ENCODE data around the gene ACSF2. TPM values are rescaled to one million over a fixed set of nuclear protein-coding genes. Genes with fewer than 3 reads are reported as not detected.

Gene ACSF2
- total RNA-seq, 6 donors from 2014 or later, result 52.3 to 239 (median 120) TPM

DNA sequence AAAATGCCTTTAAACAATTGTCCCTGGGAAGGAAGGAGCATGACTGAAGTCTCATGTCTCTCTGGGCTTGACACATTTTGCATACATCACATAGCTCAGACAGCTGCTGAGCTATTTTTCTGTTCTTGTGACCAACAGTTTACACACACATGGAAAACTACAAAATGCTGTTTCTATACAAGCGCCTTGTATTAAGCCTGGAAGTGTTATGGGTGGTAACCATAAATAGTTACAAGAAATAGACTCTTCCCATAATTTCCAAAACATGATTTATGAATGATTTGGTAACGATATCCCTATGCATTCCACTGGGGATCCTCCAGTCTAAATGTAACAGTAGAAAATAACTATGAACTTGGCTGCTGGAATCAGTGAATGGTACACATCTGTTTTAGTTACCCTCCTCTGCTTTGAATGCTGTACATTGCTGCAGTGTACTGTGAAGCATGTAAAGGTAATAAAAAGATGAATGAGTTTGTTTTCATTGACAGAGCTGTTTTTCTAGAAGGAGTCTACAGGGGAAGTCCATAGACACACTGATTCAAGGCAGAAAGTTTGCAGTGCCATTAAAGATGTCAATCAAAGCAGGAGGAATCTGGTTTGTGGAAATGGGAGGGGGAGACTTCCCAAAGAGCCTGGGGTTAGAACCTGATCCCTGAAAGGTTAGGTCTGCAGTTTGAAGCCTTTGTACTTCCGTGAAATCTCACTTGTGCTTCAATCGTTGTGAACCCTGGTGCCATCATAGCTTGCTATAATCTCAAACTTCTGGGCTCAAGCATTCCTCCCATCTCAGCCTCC, 5.0 kb downstream of the ACSF2 start:
- Histone ChIP-seq H3K27me3 (no peaks in the 10 kb centered on the region), H3K9me3 (no peaks in the 10 kb centered on the region), H3K36me3 (peaks cover 0 to 4% (median 1%) of the 10 kb centered on the region in 4 donors), H3K27ac (no peak overlapping the region), H3K4me3 (no peak overlapping the region), H3K4me1 (peaks cover 11 to 39% (median 23%) of the 10 kb centered on the region in 4 donors)
- no peak for TF ChIP-seq EP300 (IDR thresholded peaks at IDR 0.05)
- TF ChIP-seq, protein P1, sequence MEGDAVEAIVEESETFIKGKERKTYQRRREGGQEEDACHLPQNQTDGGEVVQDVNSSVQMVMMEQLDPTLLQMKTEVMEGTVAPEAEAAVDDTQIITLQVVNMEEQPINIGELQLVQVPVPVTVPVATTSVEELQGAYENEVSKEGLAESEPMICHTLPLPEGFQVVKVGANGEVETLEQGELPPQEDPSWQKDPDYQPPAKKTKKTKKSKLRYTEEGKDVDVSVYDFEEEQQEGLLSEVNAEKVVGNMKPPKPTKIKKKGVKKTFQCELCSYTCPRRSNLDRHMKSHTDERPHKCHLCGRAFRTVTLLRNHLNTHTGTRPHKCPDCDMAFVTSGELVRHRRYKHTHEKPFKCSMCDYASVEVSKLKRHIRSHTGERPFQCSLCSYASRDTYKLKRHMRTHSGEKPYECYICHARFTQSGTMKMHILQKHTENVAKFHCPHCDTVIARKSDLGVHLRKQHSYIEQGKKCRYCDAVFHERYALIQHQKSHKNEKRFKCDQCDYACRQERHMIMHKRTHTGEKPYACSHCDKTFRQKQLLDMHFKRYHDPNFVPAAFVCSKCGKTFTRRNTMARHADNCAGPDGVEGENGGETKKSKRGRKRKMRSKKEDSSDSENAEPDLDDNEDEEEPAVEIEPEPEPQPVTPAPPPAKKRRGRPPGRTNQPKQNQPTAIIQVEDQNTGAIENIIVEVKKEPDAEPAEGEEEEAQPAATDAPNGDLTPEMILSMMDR (IDR thresholded peaks at IDR 0.05), result no peak
- no peak for TF ChIP-seq POLR2A (IDR thresholded peaks at IDR 0.05)
- TF ChIP-seq POLR2AphosphoS5 (IDR thresholded peaks at IDR 0.05), result no peak
- DNase-seq (no peak), ATAC-seq (ENCODE audit: low FRiP score in 2 of 2) (no peak)
- 78 to 79% methylated on average over 4 of the region's 4 CpGs for WGBS, 2 donors

DNA sequence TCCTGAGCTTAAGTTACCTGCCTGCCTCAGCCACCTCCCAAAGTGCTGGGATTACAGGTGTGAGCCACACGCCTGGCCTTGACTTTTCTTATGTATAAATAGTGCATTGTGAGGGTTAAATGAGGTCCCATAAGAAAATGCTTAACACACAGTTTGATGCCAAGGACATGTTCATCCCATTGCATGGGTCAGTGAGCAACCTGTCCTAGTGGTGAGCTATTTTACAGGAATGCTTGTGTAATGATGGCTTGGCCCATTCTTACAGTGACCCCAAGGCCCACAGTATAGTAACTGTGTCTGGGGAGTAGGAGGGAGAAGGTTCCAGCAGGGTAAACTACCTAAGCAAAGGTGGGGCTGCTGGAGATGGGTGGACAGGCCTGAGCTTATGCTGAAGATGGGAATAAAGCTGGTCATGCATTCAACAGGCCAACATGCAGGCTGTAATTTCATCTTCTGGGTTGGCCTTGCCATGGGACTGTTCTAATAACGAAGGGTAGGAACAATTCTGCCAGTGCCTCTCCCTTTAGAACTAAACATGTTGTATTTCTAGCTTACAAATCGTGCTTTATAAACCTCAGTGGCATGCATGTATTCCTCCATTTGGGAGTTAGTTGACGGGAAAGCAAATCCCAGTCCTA, 6.2 kb downstream of the ACSF2 start:
- TF ChIP-seq POLR2A (IDR thresholded peaks at IDR 0.05), result no peak
- TF ChIP-seq EP300 (IDR thresholded peaks at IDR 0.05), result no peak
- no peak for TF ChIP-seq POLR2AphosphoS5 (IDR thresholded peaks at IDR 0.05)
- TF ChIP-seq, protein P1 (IDR thresholded peaks at IDR 0.05), result no peak
- no peaks in the 10 kb centered on the region for H3K9me3 ChIP-seq
- ATAC-seq (ENCODE audit: low FRiP score in 2 of 2), result peak in 1 of 2 donors; percentile 45
- H3K27ac ChIP-seq, result no peak overlapping the region
- H3K36me3 ChIP-seq, result peaks cover 0 to 4% (median 1%) of the 10 kb centered on the region in 4 donors
- peaks cover 7 to 28% (median 16%) of the 10 kb centered on the region in 4 donors for H3K4me1 ChIP-seq
- WGBS, 2 donors, result 94 to 95% methylated on average over 4 of the region's 4 CpGs
- no peak for DNase-seq
- no peaks in the 10 kb centered on the region for H3K27me3 ChIP-seq
- H3K4me3 ChIP-seq, result no peak overlapping the region

DNA sequence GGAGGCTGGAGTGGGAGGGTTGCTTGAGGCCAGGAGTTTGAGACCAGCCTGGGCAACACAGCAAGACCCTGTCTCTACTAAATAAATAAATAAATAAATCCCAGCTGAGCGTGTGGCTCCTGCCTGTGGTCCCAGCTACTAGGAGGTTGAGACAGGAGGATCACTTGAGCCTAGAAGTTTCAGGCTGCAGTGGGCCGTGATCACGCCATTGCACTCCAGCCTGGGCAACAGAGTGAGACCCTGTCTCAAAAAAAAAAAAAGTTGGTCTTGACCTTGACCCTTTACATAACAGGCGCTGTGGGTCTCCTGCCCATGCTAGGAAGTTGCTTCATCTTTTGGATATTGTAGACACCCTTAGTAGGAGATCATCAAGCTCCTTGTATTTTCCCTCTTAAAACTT, 11.4 kb downstream of the ACSF2 start:
- DNase-seq, result no peak
- ATAC-seq (ENCODE audit: low FRiP score in 2 of 2), result no peak
- TF ChIP-seq POLR2AphosphoS5 (IDR thresholded peaks at IDR 0.05) (no peak), EP300 (IDR thresholded peaks at IDR 0.05) (no peak), POLR2A (IDR thresholded peaks at IDR 0.05) (no peak)
- TF ChIP-seq, protein P1 (IDR thresholded peaks at IDR 0.05), result no peak

DNA sequence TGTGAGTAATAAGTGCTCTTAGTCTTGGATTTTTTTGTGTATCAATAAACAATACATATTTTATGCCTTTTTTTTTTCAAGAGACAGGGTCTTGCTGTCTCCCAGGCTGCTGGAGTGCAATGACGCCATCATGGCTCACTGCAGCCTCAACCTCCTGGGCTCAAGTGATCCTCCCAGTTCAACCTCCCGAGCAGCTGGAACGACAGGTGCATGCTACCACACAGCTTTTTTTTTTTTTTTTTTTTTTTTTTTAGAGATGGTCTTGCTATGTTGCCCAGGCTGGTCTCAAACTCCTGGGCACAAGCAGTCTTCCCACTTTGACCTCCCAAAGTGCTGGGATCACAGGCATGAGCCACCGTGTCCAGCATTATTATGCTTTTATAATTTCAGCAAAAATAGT, 13.0 kb downstream of the ACSF2 start:
- no peaks in the 10 kb centered on the region for H3K9me3 ChIP-seq
- ATAC-seq (ENCODE audit: low FRiP score in 2 of 2) (no peak), DNase-seq (no peak)
- no peak overlapping the region for H3K27ac ChIP-seq
- H3K27me3 ChIP-seq, result no peaks in the 10 kb centered on the region
- H3K4me3 ChIP-seq, result no peak overlapping the region
- H3K4me1 ChIP-seq, result peaks cover 12 to 32% (median 23%) of the 10 kb centered on the region in 4 donors
- TF ChIP-seq POLR2A (IDR thresholded peaks at IDR 0.05), result no peak
- TF ChIP-seq POLR2AphosphoS5 (IDR thresholded peaks at IDR 0.05), result no peak
- TF ChIP-seq, protein P1 (IDR thresholded peaks at IDR 0.05), result no peak
- TF ChIP-seq EP300 (IDR thresholded peaks at IDR 0.05), result no peak
- peaks cover 0 to 5% (median 3%) of the 10 kb centered on the region in 4 donors for H3K36me3 ChIP-seq
- 73 to 84% methylated on average over 4 of the region's 4 CpGs for WGBS, 2 donors

More for the DNA sequence above, 11.4 kb downstream of the ACSF2 start:
- Histone ChIP-seq H3K27ac (no peak overlapping the region), H3K27me3 (no peaks in the 10 kb centered on the region), H3K36me3 (peaks cover 0 to 5% (median 3%) of the 10 kb centered on the region in 4 donors), H3K9me3 (no peaks in the 10 kb centered on the region), H3K4me3 (no peak overlapping the region), H3K4me1 (peaks cover 5 to 22% (median 12%) of the 10 kb centered on the region in 4 donors)
- 89 to 97% methylated on average over 4 of the region's 4 CpGs for WGBS, 2 donors

Data from upper lobe of left lung (tissue), 6 donors.